Stimulated activated memory B cell treated with anti-CD40 and anti-IgM and Interleukin-4, amounts not matched to agents 10 μg/mL and 1 μg/mL and 100 μg/mL, for 72 hours (primary cell): Measurements from ENCODE around the gene FJX1.

Experiments
- ATAC-seq: fragments of 150-1000 bp; cut with Tn5 transposase; 2 replicates; pipeline ENCODE4 v1.10.0; 2021
- H3K27ac Mint-ChIP-seq: one replicate; pipeline ENCODE4 v1.8.0; 2022; ENCODE audit warnings: mild to moderate bottlenecking, mixed read lengths
- H3K27me3 Mint-ChIP-seq: one replicate; pipeline ENCODE4 v1.8.0; 2022; ENCODE audit warnings: mixed read lengths
- H3K36me3 Mint-ChIP-seq: one replicate; pipeline ENCODE4 v1.8.0; 2022; ENCODE audit warnings: mixed read lengths
- H3K4me1 Mint-ChIP-seq: one replicate; pipeline ENCODE4 v1.8.0; 2022; ENCODE audit warnings: mixed read lengths
- H3K4me3 Mint-ChIP-seq: one replicate; pipeline ENCODE4 v1.8.0; 2022; ENCODE audit warnings: mild to moderate bottlenecking, moderate library complexity, mixed read lengths
- H3K9me3 Mint-ChIP-seq: one replicate; pipeline ENCODE4 v1.8.0; 2022; ENCODE audit warnings: mixed read lengths

The FJX1 gene

GRCh38 chr11:35598254-35599125, 19.8 kb upstream of the FJX1 start:
- peak; percentile 45 for ATAC-seq
- Mint-ChIP-seq H3K4me1 (no peaks in the 10 kb centered on the region), H3K9me3 (no peaks in the 10 kb centered on the region), H3K4me3 (no peak overlapping the region), H3K27me3 (peaks cover 20% of the 10 kb centered on the region), H3K27ac (no peak overlapping the region), H3K36me3 (no peaks in the 10 kb centered on the region)

GRCh38 chr11:35600331-35600838, 17.9 kb upstream of the FJX1 start:
- Mint-ChIP-seq H3K4me1 (no peaks in the 10 kb centered on the region), H3K36me3 (no peaks in the 10 kb centered on the region), H3K4me3 (no peak overlapping the region)

GRCh38 chr11:35602160-35602793, 16.0 kb upstream of the FJX1 start:
- no peak overlapping the region for H3K27ac Mint-ChIP-seq
- H3K4me3 Mint-ChIP-seq, result no peak overlapping the region
- no peaks in the 10 kb centered on the region for H3K9me3 Mint-ChIP-seq
- no peak for ATAC-seq
- H3K4me1 Mint-ChIP-seq, result no peaks in the 10 kb centered on the region
- H3K27me3 Mint-ChIP-seq, result peaks cover 41% of the 10 kb centered on the region
- H3K36me3 Mint-ChIP-seq, result no peaks in the 10 kb centered on the region

More at GRCh38 chr11:35600331-35600838, 17.9 kb upstream of the FJX1 start:
- H3K27me3 Mint-ChIP-seq, result peaks cover 32% of the 10 kb centered on the region
- no peak overlapping the region for H3K27ac Mint-ChIP-seq
- H3K9me3 Mint-ChIP-seq, result no peaks in the 10 kb centered on the region
- no peak for ATAC-seq

- H3K36me3 Mint-ChIP-seq, result no peaks in the 10 kb centered on the region
- no peak overlapping the region for H3K27ac Mint-ChIP-seq
- H3K4me3 Mint-ChIP-seq, result no peak overlapping the region
- no peaks in the 10 kb centered on the region for H3K9me3 Mint-ChIP-seq
- H3K27me3 Mint-ChIP-seq, result peaks cover 47% of the 10 kb centered on the region
- no peaks in the 10 kb centered on the region for H3K4me1 Mint-ChIP-seq
- no peak for ATAC-seq
These were observed 15.3 kb upstream of the FJX1 start for GRCh38 chr11:35602979-35603378.

DNA sequence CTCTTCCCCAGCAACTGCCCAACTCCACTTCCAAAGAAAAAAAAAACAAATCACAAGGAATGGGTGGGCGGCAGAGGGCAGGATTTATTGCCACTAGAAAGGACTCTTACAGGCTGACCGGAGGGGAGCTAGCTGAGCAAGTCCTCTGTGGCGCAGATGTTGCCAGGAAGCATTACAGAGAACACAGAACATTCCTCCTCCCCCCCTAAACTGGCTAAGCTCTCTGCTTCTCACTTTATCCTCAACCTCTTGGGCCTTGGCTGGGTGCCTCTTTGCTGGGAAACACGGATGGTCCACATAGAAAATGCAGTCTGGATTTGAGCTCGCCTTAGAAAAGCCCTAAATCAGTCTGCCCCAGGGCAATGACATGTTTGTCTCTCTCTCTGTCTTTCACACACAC, 12.6 kb upstream of the FJX1 start:
- Mint-ChIP-seq H3K9me3 (no peaks in the 10 kb centered on the region), H3K36me3 (no peaks in the 10 kb centered on the region), H3K4me3 (no peak overlapping the region), H3K27ac (no peak overlapping the region), H3K27me3 (peaks cover 45% of the 10 kb centered on the region), H3K4me1 (no peaks in the 10 kb centered on the region)
- ATAC-seq, result no peak

DNA sequence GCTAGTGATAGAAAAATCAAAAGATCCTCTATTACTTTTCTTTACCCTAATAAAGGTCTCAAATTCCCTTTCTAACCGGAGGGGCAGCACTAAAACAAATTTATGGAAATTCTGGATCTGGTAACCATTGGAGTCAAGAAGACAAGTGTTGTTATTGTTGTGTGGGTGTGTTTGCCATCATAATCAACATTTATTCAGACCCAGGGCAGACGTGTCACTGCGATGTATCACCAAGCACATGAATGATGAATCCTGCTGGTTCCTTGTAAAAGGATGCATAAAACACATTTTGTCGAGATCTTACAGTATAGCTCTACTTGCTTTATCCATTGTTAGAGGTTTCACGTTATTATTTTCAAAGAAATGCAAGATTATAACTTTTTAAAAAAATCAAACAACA, 12.1 kb upstream of the FJX1 start:
- H3K27me3 Mint-ChIP-seq, result peaks cover 45% of the 10 kb centered on the region
- no peaks in the 10 kb centered on the region for H3K4me1 Mint-ChIP-seq
- no peak overlapping the region for H3K27ac Mint-ChIP-seq
- H3K9me3 Mint-ChIP-seq, result no peaks in the 10 kb centered on the region
- no peak overlapping the region for H3K4me3 Mint-ChIP-seq
- ATAC-seq, result no peak
- H3K36me3 Mint-ChIP-seq, result no peaks in the 10 kb centered on the region

GRCh38 chr11:35608502-35608901, 9.8 kb upstream of the FJX1 start:
- H3K27me3 Mint-ChIP-seq, result peaks cover 51% of the 10 kb centered on the region
- no peak overlapping the region for H3K4me3 Mint-ChIP-seq
- no peaks in the 10 kb centered on the region for H3K9me3 Mint-ChIP-seq
- H3K36me3 Mint-ChIP-seq, result no peaks in the 10 kb centered on the region
- no peak for ATAC-seq
- no peak overlapping the region for H3K27ac Mint-ChIP-seq
- no peaks in the 10 kb centered on the region for H3K4me1 Mint-ChIP-seq

- no peak for ATAC-seq
- no peak overlapping the region for H3K27ac Mint-ChIP-seq
- peaks cover 44% of the 10 kb centered on the region for H3K27me3 Mint-ChIP-seq
- no peaks in the 10 kb centered on the region for H3K9me3 Mint-ChIP-seq
- H3K36me3 Mint-ChIP-seq, result no peaks in the 10 kb centered on the region
- no peak overlapping the region for H3K4me3 Mint-ChIP-seq
- no peaks in the 10 kb centered on the region for H3K4me1 Mint-ChIP-seq
These were observed 8.6 kb upstream of the FJX1 start for GRCh38 chr11:35609656-35610055.

GRCh38 chr11:35610631-35611030, 7.6 kb upstream of the FJX1 start:
- peaks cover 42% of the 10 kb centered on the region for H3K27me3 Mint-ChIP-seq
- no peaks in the 10 kb centered on the region for H3K9me3 Mint-ChIP-seq
- no peak for ATAC-seq
- H3K36me3 Mint-ChIP-seq, result no peaks in the 10 kb centered on the region
- no peak overlapping the region for H3K4me3 Mint-ChIP-seq
- H3K4me1 Mint-ChIP-seq, result no peaks in the 10 kb centered on the region
- no peak overlapping the region for H3K27ac Mint-ChIP-seq

- H3K4me1 Mint-ChIP-seq, result no peaks in the 10 kb centered on the region
- peaks cover 35% of the 10 kb centered on the region for H3K27me3 Mint-ChIP-seq
- no peaks in the 10 kb centered on the region for H3K9me3 Mint-ChIP-seq
- no peak overlapping the region for H3K4me3 Mint-ChIP-seq
- no peaks in the 10 kb centered on the region for H3K36me3 Mint-ChIP-seq
- no peak for ATAC-seq
- H3K27ac Mint-ChIP-seq, result no peak overlapping the region
These were observed 6.5 kb upstream of the FJX1 start for GRCh38 chr11:35611741-35612140.

- no peak for ATAC-seq
- Mint-ChIP-seq H3K27ac (no peak overlapping the region), H3K27me3 (peaks cover 40% of the 10 kb centered on the region), H3K9me3 (no peaks in the 10 kb centered on the region), H3K36me3 (no peaks in the 10 kb centered on the region), H3K4me3 (no peak overlapping the region), H3K4me1 (peaks cover 13% of the 10 kb centered on the region)
These were observed 3.2 kb upstream of the FJX1 start for GRCh38 chr11:35614939-35615569.

DNA sequence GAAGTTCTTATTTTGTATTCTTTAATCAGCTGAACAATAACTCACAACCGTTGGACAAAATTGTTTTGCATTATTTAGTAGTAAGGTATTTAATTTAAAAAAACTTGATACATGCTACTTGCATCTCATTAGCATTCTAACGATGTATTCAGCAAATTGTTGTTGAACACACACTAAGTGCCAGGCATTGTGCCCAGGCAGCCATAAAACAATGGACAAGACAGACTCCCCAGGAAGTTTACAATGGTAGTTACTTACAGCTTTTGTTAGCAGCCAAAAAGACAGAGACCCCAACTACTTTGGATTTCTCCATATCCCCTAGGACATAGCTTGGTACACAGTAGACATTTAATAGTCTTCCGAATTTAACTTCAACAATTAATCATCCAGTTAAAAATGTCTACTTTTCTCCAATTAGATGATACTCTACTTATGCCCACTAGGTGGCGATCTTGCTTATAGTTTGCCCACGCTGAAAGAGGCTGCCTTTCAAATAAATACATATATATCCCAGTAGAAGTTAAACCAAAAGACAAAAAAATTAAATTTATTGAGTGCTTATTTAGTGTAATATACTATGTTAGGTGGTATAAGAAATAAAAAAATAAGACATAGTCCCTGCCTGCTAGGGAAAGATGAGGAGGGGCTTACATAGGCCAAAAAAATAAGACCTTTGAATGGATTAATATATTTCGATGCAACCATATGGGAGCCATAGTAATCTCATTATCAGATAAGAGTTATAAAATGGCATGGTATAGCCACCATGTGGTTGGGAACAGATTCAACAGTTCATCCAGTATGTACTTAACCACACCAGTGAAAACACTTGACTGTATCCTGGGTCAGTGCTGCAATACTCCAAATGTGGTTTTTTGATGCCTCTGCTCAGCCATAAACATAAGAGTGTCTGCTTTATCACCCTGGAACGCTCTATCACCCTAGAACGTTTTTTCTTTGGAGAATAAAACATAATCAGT, 2.0 kb upstream of the FJX1 start:
- H3K4me3 Mint-ChIP-seq, result no peak overlapping the region
- no peak overlapping the region for H3K27ac Mint-ChIP-seq
- no peak for ATAC-seq
- H3K9me3 Mint-ChIP-seq, result no peaks in the 10 kb centered on the region
- peaks cover 16% of the 10 kb centered on the region for H3K4me1 Mint-ChIP-seq
- H3K36me3 Mint-ChIP-seq, result no peaks in the 10 kb centered on the region
- H3K27me3 Mint-ChIP-seq, result peaks cover 51% of the 10 kb centered on the region

DNA sequence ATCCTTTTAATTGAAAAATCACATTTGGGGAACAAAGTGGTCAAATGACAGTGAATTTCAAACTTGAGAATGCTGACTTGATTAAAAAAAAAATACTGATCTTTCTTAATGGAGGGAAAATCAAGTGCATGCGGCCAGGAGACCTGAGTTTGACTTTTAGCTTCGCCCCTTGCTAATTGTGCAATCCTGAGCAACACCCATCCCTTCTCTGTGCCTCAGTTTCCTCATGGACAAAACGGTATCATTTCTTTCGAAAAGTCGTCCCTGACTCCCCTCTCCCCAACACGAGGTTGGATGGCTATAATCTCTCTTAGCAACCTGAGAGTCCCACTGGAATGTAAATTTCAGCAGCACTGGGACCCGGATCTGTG, 959 bp upstream of the FJX1 start:
- Mint-ChIP-seq H3K27me3 (peaks cover 49% of the 10 kb centered on the region), H3K36me3 (no peaks in the 10 kb centered on the region), H3K9me3 (no peaks in the 10 kb centered on the region)

DNA sequence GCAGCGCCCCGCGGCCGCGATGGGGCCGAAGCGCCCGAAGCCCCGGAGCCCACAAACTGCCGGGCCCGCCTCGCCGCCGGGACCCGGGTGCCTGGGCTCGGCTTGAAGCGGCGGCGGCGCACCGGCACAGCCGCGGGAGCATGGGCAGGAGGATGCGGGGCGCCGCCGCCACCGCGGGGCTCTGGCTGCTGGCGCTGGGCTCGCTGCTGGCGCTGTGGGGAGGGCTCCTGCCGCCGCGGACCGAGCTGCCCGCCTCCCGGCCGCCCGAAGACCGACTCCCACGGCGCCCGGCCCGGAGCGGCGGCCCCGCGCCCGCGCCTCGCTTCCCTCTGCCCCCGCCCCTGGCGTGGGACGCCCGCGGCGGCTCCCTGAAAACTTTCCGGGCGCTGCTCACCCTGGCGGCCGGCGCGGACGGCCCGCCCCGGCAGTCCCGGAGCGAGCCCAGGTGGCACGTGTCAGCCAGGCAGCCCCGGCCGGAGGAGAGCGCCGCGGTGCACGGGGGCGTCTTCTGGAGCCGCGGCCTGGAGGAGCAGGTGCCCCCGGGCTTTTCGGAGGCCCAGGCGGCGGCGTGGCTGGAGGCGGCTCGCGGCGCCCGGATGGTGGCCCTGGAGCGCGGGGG, 346 bp downstream of the FJX1 start:
- ATAC-seq, result peak; percentile 62
- Mint-ChIP-seq H3K9me3 (no peaks in the 10 kb centered on the region), H3K27me3 (peaks cover 36% of the 10 kb centered on the region), H3K36me3 (no peaks in the 10 kb centered on the region), H3K4me1 (peaks cover 16% of the 10 kb centered on the region), H3K4me3 (peak overlapping the region; percentile 23), H3K27ac (no peak overlapping the region)

More for the DNA sequence above, 959 bp upstream of the FJX1 start:
- ATAC-seq, result no peak
- H3K4me3 Mint-ChIP-seq, result peak overlapping the region; percentile 70
- H3K4me1 Mint-ChIP-seq, result peaks cover 16% of the 10 kb centered on the region
- no peak overlapping the region for H3K27ac Mint-ChIP-seq
